ENCODE results near the gene DOK4. TPM values are rescaled to one million over a fixed set of nuclear protein-coding genes. Genes with fewer than 3 reads are reported as not detected.

Gene DOK4
- total RNA-seq, 2 donors from 2014 or later = 17.9 to 22.1 TPM

- Histone ChIP-seq H3K4me3 (ENCODE audit: low read length) (no peak overlapping the region), H3K27ac (ENCODE audit: low read depth, low read length) (no peak overlapping the region), H3K4me1 (ENCODE audit: control insufficient read depth, insufficient read depth, low read length) (no peaks in the 10 kb centered on the region), H3K27me3 (ENCODE audit: control insufficient read depth, insufficient read depth, low read length, poor library complexity, severe bottlenecking) (no peaks in the 10 kb centered on the region), H3K9ac (ENCODE audit: extremely low read depth, low read length, poor library complexity, severe bottlenecking) (no peak overlapping the region), H3K9me3 (ENCODE audit: control insufficient read depth, low read length) (no peaks in the 10 kb centered on the region), H3K36me3 (ENCODE audit: control insufficient read depth, insufficient read depth, low read length) (peaks cover 61% of the 10 kb centered on the region)
- H3K4me3 Mint-ChIP-seq = no peak overlapping the region
- no peaks in the 10 kb centered on the region for H3K27me3 Mint-ChIP-seq (ENCODE audit: insufficient read depth)
- H3K27ac Mint-ChIP-seq = no peak overlapping the region
- H3K9me3 Mint-ChIP-seq = no peaks in the 10 kb centered on the region
- WGBS, 2 experiments (ENCODE audit: insufficient coverage in 1 of 2, insufficient read length in 1 of 2) = 100% methylated on average over 1 of the region's 2 CpGs; no CpG with 5 or more reads in 1 of the 2 experiments
- H3K36me3 Mint-ChIP-seq (ENCODE audit: low read depth) = peaks cover 72% of the 10 kb centered on the region
- no peaks in the 10 kb centered on the region for H3K4me1 Mint-ChIP-seq
- TF ChIP-seq, protein P1, sequence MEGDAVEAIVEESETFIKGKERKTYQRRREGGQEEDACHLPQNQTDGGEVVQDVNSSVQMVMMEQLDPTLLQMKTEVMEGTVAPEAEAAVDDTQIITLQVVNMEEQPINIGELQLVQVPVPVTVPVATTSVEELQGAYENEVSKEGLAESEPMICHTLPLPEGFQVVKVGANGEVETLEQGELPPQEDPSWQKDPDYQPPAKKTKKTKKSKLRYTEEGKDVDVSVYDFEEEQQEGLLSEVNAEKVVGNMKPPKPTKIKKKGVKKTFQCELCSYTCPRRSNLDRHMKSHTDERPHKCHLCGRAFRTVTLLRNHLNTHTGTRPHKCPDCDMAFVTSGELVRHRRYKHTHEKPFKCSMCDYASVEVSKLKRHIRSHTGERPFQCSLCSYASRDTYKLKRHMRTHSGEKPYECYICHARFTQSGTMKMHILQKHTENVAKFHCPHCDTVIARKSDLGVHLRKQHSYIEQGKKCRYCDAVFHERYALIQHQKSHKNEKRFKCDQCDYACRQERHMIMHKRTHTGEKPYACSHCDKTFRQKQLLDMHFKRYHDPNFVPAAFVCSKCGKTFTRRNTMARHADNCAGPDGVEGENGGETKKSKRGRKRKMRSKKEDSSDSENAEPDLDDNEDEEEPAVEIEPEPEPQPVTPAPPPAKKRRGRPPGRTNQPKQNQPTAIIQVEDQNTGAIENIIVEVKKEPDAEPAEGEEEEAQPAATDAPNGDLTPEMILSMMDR (conservative IDR thresholded peaks at IDR 0.05) = no peak
- no peak for DNase-seq
These were observed 21.8 kb downstream of the DOK4 start for GRCh38 chr16:57464523-57464922.

DNA sequence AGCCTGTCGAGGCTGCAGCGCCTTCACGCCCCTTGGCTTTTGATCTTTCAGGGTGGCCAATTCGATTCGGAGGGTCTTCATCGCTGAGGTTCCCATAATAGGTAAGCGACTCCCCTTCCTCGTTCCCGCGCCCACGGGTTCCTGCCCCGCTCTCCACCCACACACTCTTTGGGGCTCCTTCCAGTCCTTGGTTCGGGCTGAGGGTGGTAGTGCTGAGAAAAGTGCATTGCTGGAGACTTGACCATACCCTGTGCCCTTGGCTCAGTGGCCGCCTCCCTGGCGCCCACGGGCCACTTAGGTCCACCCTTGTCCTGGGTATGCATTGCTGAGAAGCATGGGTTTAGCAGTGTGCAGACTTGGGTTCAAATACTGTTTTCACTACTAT is 23.3 kb downstream of the DOK4 start:
- H3K27ac ChIP-seq (ENCODE audit: low read depth, low read length) = no peak overlapping the region
- H3K36me3 ChIP-seq (ENCODE audit: control insufficient read depth, insufficient read depth, low read length) = peaks cover 59% of the 10 kb centered on the region
- Mint-ChIP-seq H3K4me1 (no peaks in the 10 kb centered on the region), H3K4me3 (peak overlapping the region; percentile 97), H3K27ac (peak overlapping the region; percentile 99), H3K36me3 (ENCODE audit: low read depth) (peaks cover 70% of the 10 kb centered on the region), H3K9me3 (no peaks in the 10 kb centered on the region), H3K27me3 (ENCODE audit: insufficient read depth) (no peaks in the 10 kb centered on the region)
- peak overlapping the region; percentile 69 for H3K9ac ChIP-seq (ENCODE audit: extremely low read depth, low read length, poor library complexity, severe bottlenecking)
- H3K4me3 ChIP-seq (ENCODE audit: low read length) = peak overlapping the region; percentile 94
- DNase-seq = no peak
- 0 to 1% methylated on average over 1 to 16 of the region's 16 CpGs for WGBS, 2 experiments (ENCODE audit: insufficient coverage in 1 of 2, insufficient read length in 1 of 2)
- H3K9me3 ChIP-seq (ENCODE audit: control insufficient read depth, low read length) = no peaks in the 10 kb centered on the region
- no peaks in the 10 kb centered on the region for H3K27me3 ChIP-seq (ENCODE audit: control insufficient read depth, insufficient read depth, low read length, poor library complexity, severe bottlenecking)
- no peaks in the 10 kb centered on the region for H3K4me1 ChIP-seq (ENCODE audit: control insufficient read depth, insufficient read depth, low read length)
- TF ChIP-seq, protein P1 (conservative IDR thresholded peaks at IDR 0.05) = no peak

- 5 to 7% methylated on average over 14 to 42 of the region's 47 CpGs for WGBS, 2 experiments (ENCODE audit: insufficient coverage in 1 of 2, insufficient read length in 1 of 2)
- Histone ChIP-seq H3K36me3 (ENCODE audit: control insufficient read depth, insufficient read depth, low read length) (peaks cover 59% of the 10 kb centered on the region), H3K27ac (ENCODE audit: low read depth, low read length) (no peak within 1 kb of the TSS), H3K4me3 (ENCODE audit: low read length) (peak within 1 kb of the TSS; percentile 94), H3K27me3 (ENCODE audit: control insufficient read depth, insufficient read depth, low read length, poor library complexity, severe bottlenecking) (no peaks in the 10 kb centered on the region), H3K4me1 (ENCODE audit: control insufficient read depth, insufficient read depth, low read length) (no peaks in the 10 kb centered on the region), H3K9ac (ENCODE audit: extremely low read depth, low read length, poor library complexity, severe bottlenecking) (peak within 1 kb of the TSS; percentile 69), H3K9me3 (ENCODE audit: control insufficient read depth, low read length) (no peaks in the 10 kb centered on the region)
- Mint-ChIP-seq H3K9me3 (no peaks in the 10 kb centered on the region), H3K4me1 (no peaks in the 10 kb centered on the region), H3K27me3 (ENCODE audit: insufficient read depth) (no peaks in the 10 kb centered on the region), H3K4me3 (peak within 1 kb of the TSS; percentile 97), H3K36me3 (ENCODE audit: low read depth) (peaks cover 69% of the 10 kb centered on the region), H3K27ac (peak within 1 kb of the TSS; percentile 99)
- DNase-seq = peak; percentile 96
- TF ChIP-seq, protein P1 (conservative IDR thresholded peaks at IDR 0.05) = peak; percentile 96
These were observed 23.9 kb downstream of the DOK4 start, which contains the start of gene POLR2C for GRCh38 chr16:57462209-57462977. Gene POLR2C, plus strand, starts transcription at chr16:57462679. Its CDS starts 46 bp downstream, at chr16:57462725.
